ENCODE data around the gene ARPP21. TPM values are rescaled to one million over a fixed set of nuclear protein-coding genes. Genes with fewer than 3 reads are reported as not detected.

ARPP21 gene
- polyA plus RNA-seq, 1 donor (not counting 4 experiments of a cell fraction or from before 2014, with no cell fraction given) = not detected

DNA sequence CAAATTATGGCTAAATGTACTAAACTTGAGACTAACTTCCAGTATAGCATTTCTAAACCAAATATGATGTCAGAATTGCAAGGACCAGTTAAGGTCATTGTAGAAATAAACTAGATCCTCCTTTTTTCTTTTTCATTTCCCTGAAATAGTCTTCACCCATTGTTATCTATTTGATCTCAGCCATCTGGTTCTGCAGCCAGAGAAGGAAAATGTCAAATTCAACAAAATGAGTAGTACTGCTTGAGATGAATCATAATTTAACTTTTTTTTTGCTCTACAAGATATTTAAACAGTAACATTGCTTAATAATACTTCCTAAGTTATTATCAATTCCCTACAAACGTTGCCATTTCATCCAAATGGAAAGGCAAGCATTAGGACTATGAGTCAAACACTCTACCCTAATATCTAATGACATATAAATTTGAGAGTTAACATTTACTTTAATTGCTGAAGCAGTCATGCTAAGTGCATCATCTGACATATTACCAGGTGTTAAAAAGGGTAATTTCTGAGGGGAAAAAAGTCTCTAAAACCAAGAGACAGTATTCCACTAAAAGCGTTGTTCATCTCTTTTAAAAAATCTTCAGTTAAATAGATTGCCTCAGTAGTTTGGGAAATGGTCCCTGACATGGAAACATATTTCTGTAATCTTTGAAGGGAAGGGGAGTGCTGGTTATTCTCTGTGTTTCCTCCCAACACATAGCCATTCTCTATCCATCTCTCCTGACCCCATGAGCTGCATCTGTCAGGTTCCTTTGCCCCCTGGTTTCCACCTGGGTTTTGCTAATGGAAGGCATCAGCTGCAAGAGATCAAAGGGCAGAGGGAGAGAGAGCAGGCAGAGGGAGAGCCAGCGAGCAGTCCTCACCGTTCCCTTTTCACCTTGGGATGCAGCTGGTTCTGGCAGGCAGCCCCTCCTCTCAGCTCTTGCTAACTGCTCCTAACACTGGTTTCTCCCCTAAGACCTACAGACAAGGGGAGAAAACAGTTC lies 138.5 kb downstream of the ARPP21 start:
- H3K4me1 ChIP-seq (ENCODE audit: control insufficient read depth, extremely low read depth, insufficient read depth, low read length) = no peaks in the 10 kb centered on the region
- H3K9ac ChIP-seq (ENCODE audit: control insufficient read depth, extremely low read depth, insufficient read depth, low read length) = no peak overlapping the region
- no peaks in the 10 kb centered on the region for H3K27me3 ChIP-seq (ENCODE audit: control insufficient read depth, extremely low read depth, insufficient read depth, low read length)
- FAIRE-seq (no peak), DNase-seq (ENCODE audit: low read depth, low spot score) (no peak)
- no peaks in the 10 kb centered on the region for H3K9me1 ChIP-seq (ENCODE audit: control insufficient read depth, extremely low read depth, insufficient read depth, low read length)
- H3K79me2 ChIP-seq (ENCODE audit: control insufficient read depth, insufficient read depth, low read length) = no peaks in the 10 kb centered on the region
- H2AFZ ChIP-seq (ENCODE audit: control insufficient read depth, low read length) = no peak overlapping the region
- no peaks in the 10 kb centered on the region for H3K9me3 ChIP-seq (ENCODE audit: control insufficient read depth, low read depth, low read length)
- H4K20me1 ChIP-seq (ENCODE audit: control insufficient read depth, extremely low read depth, insufficient read depth, low read length) = no peaks in the 10 kb centered on the region
- no peak overlapping the region for H3K27ac ChIP-seq (ENCODE audit: control insufficient read depth, insufficient read depth, low read length)
- H3K4me3 ChIP-seq (ENCODE audit: control insufficient read depth in 2 of 3, extremely low read depth in 1 of 3, insufficient read depth in 2 of 3, low read depth in 1 of 3, low read length in 3 of 3) = no peak overlapping the region
- no peak overlapping the region for H3K4me2 ChIP-seq (ENCODE audit: control insufficient read depth, extremely low read depth, insufficient read depth, low read depth, low read length)
- H3K36me3 ChIP-seq (ENCODE audit: control insufficient read depth in 2 of 2, extremely low read depth in 1 of 2, insufficient read depth in 2 of 2, low read length in 2 of 2) = no peaks in the 10 kb centered on the region
- TF ChIP-seq EZH2 (IDR thresholded peaks at IDR 0.05; ENCODE audit: low read length) = no peak
- no peak for TF ChIP-seq CTCF (optimal IDR thresholded peaks at IDR 0.05 in 1 of 3, IDR thresholded peaks at IDR 0.05 in 1 of 3, conservative IDR thresholded peaks at IDR 0.05 in 1 of 3; ENCODE audit: extremely low read depth in 1 of 3, insufficient read depth in 2 of 3, low read length in 3 of 3)
- dilution Hi-C loops (cut with MboI; ENCODE audit: extremely low pct_ligation_motif_present, low sequenced_read_pairs) = no loop called here

- no peak overlapping the region for H3K27ac ChIP-seq (ENCODE audit: control insufficient read depth, insufficient read depth, low read length)
- no peak overlapping the region for H3K4me2 ChIP-seq (ENCODE audit: control insufficient read depth, extremely low read depth, insufficient read depth, low read depth, low read length)
- H3K27me3 ChIP-seq (ENCODE audit: control insufficient read depth, extremely low read depth, insufficient read depth, low read length) = no peaks in the 10 kb centered on the region
- no peaks in the 10 kb centered on the region for H3K9me1 ChIP-seq (ENCODE audit: control insufficient read depth, extremely low read depth, insufficient read depth, low read length)
- no peaks in the 10 kb centered on the region for H4K20me1 ChIP-seq (ENCODE audit: control insufficient read depth, extremely low read depth, insufficient read depth, low read length)
- H3K4me3 ChIP-seq (ENCODE audit: control insufficient read depth in 2 of 3, extremely low read depth in 1 of 3, insufficient read depth in 2 of 3, low read depth in 1 of 3, low read length in 3 of 3) = no peak overlapping the region
- TF ChIP-seq EZH2 (IDR thresholded peaks at IDR 0.05; ENCODE audit: low read length) (no peak), CTCF (optimal IDR thresholded peaks at IDR 0.05 in 1 of 3, IDR thresholded peaks at IDR 0.05 in 1 of 3, conservative IDR thresholded peaks at IDR 0.05 in 1 of 3; ENCODE audit: extremely low read depth in 1 of 3, insufficient read depth in 2 of 3, low read length in 3 of 3) (no peak)
- H2AFZ ChIP-seq (ENCODE audit: control insufficient read depth, low read length) = no peak overlapping the region
- no peaks in the 10 kb centered on the region for H3K9me3 ChIP-seq (ENCODE audit: control insufficient read depth, low read depth, low read length)
- no peaks in the 10 kb centered on the region for H3K79me2 ChIP-seq (ENCODE audit: control insufficient read depth, insufficient read depth, low read length)
- no peaks in the 10 kb centered on the region for H3K36me3 ChIP-seq (ENCODE audit: control insufficient read depth in 2 of 2, extremely low read depth in 1 of 2, insufficient read depth in 2 of 2, low read length in 2 of 2)
- FAIRE-seq (no peak), DNase-seq (ENCODE audit: low read depth, low spot score) (no peak)
- dilution Hi-C loops (cut with MboI; ENCODE audit: extremely low pct_ligation_motif_present, low sequenced_read_pairs) = no loop called here
- no peak overlapping the region for H3K9ac ChIP-seq (ENCODE audit: control insufficient read depth, extremely low read depth, insufficient read depth, low read length)
- no peaks in the 10 kb centered on the region for H3K4me1 ChIP-seq (ENCODE audit: control insufficient read depth, extremely low read depth, insufficient read depth, low read length)
Observed at GRCh38 chr3:35779611-35780010, 140.3 kb downstream of the ARPP21 start.
